Hepatocyte (in vitro differentiated cells): ENCODE results near the gene MOCS1.

Source experiments
- CTCF ChIP-seq: fragments of 200-600 bp; sonication (generic); IDR thresholded peaks from 2 replicates; pipeline ENCODE4 v1.5.1; 2016; ENCODE audit warnings: antibody characterized with exemption, mild to moderate bottlenecking; ENCODE audit not compliant: poor library complexity
- EZH2 ChIP-seq: fragments of 200-600 bp; sonication (generic); IDR thresholded peaks from 2 replicates; pipeline ENCODE4 v1.6.1; 2016; ENCODE audit warnings: antibody characterized with exemption, mild to moderate bottlenecking, borderline replicate concordance
- EZH2phosphoT487 ChIP-seq: fragments of 200-600 bp; sonication (generic); IDR thresholded peaks from one replicate; pipeline ENCODE4 v1.6.1; 2018; ENCODE audit warnings: antibody characterized with exemption, mild to moderate bottlenecking, low read depth, moderate library complexity; ENCODE audit not compliant: unreplicated experiment, severe bottlenecking

- TF ChIP-seq CTCF (no peak), EZH2phosphoT487 (no peak), EZH2 (no peak)
These were observed 75.2 kb downstream of the MOCS1 start for GRCh38 chr6:39859025-39859424.
